ENCODE measurements around the gene CNNM1.

DNA sequence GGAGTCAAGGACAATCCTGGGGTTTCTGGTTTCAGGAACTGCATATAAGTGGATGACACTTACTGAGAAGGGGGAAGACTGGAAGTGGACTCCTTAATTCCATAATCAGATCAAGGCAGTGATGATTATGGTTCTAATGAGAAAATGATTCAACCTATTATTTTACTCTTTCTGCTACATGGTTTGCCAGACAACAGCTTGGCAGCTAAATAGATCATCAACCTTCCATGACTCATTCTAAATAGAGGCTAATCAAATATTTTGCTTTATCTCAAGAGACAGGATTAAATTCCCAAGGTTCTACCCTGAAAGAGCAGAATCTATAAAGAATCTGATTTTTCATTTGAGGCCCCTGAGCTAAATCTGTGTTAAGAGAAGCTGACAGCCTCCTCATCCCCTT, 46.3 kb downstream of the CNNM1 start:
- TF ChIP-seq, protein P1, sequence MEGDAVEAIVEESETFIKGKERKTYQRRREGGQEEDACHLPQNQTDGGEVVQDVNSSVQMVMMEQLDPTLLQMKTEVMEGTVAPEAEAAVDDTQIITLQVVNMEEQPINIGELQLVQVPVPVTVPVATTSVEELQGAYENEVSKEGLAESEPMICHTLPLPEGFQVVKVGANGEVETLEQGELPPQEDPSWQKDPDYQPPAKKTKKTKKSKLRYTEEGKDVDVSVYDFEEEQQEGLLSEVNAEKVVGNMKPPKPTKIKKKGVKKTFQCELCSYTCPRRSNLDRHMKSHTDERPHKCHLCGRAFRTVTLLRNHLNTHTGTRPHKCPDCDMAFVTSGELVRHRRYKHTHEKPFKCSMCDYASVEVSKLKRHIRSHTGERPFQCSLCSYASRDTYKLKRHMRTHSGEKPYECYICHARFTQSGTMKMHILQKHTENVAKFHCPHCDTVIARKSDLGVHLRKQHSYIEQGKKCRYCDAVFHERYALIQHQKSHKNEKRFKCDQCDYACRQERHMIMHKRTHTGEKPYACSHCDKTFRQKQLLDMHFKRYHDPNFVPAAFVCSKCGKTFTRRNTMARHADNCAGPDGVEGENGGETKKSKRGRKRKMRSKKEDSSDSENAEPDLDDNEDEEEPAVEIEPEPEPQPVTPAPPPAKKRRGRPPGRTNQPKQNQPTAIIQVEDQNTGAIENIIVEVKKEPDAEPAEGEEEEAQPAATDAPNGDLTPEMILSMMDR (conservative IDR thresholded peaks at IDR 0.05; ENCODE audit: low read length) = no peak
- TF ChIP-seq EZH2phosphoT487 (IDR thresholded peaks at IDR 0.05; ENCODE audit: borderline replicate concordance, low read depth, low read length) = no peak
